GM12891 (cell line): ENCODE results near the gene PHF2. TPM values are rescaled to one million over a fixed set of nuclear protein-coding genes. Genes with fewer than 3 reads are reported as not detected.

Experiments
- DNase-seq: peaks from one replicate; pipeline ENCODE4 v3.0.0; 2011; ENCODE audit warnings: low spot score; ENCODE audit not compliant: insufficient read length
- FAIRE-seq: peaks from 2 replicates; lab custom pipeline; 2011; peaks lifted over from hg19 to GRCh38; lab: Jason Lieb, UNC
- PAX5 ChIP-seq: IDR thresholded peaks from 2 replicates; pipeline ENCODE4 v1.6.1; 2011; ENCODE audit warnings: low read length, moderate library complexity, mild to moderate bottlenecking; ENCODE audit not compliant: insufficient read depth, severe bottlenecking
- POLR2A ChIP-seq: IDR thresholded peaks from 2 replicates; pipeline ENCODE4 v1.6.1; 2011; ENCODE audit warnings: low read depth, low read length, control low read depth
- POLR2AphosphoS5 ChIP-seq: IDR thresholded peaks from 2 replicates; pipeline ENCODE4 v1.6.1; 2011; ENCODE audit warnings: low read depth, low read length, control low read depth
- POU2F2 ChIP-seq: IDR thresholded peaks from 2 replicates; pipeline ENCODE4 v1.6.1; 2011; ENCODE audit warnings: low read depth, mild to moderate bottlenecking, control low read depth, low read length, moderate library complexity
- SPI1 ChIP-seq: IDR thresholded peaks from 2 replicates; pipeline ENCODE4 v1.6.1; 2011; ENCODE audit warnings: low read depth, low read length, control low read depth
- TAF1 ChIP-seq: IDR thresholded peaks from 2 replicates; pipeline ENCODE4 v1.6.1; 2011; ENCODE audit warnings: low read depth, low read length, control low read depth
- polyA plus RNA-seq: library from polyadenylated mRNA; unstranded; fragments of >200 nt; gene quantifications from one replicate; pipeline ENCODE4 v1.2.1, GENCODE V29; 2012; ENCODE audit warnings: low read depth, missing spikeins, inconsistent platforms; ENCODE audit not compliant: missing spikeins

Gene PHF2
- 4.2 TPM for polyA plus RNA-seq

- no peak for TF ChIP-seq TAF1
- TF ChIP-seq POLR2A: 0 out of 2 replicates have a peak, but pooled peaks have one; percentile 1
- FAIRE-seq (peak; percentile 70), DNase-seq (peak; percentile 59)
Observed at GRCh38 chr9:93576258-93577077, at the start of gene PHF2. Gene PHF2 (plus strand): TSS chr9:93576584. CDS start chr9:93576774, 190 bp downstream.

DNA sequence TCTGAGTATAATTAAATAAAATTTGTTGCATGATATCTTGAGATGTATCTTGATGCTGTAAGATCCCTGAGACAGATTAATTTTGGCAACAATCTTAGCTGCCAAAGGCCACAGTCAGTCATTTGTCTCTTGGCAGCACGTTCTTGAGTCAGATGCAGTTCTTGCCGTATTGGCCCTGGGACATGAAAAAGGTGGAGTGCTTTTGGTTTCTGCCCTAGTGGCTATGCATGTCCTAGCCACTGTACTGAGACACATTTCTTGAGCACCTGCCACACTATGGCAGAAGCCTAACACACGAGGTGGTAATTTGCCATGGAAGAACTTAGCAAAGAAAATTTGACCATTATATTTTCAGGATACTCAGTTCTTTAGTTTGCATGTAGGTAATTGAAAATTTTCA is 45.0 kb upstream of the PHF2 start:
- no peak for FAIRE-seq
- TF ChIP-seq POLR2A: no peak
- TF ChIP-seq POLR2AphosphoS5: no peak
- TF ChIP-seq SPI1: no peak
- TF ChIP-seq TAF1: no peak
- TF ChIP-seq PAX5: no peak
- no peak for TF ChIP-seq POU2F2
- no peak for DNase-seq

- no peak for TF ChIP-seq POU2F2
- no peak for TF ChIP-seq POLR2AphosphoS5
- no peak for TF ChIP-seq PAX5
- no peak for TF ChIP-seq TAF1
- TF ChIP-seq SPI1: no peak
- no peak for TF ChIP-seq POLR2A
- no peak for DNase-seq
- no peak for FAIRE-seq
Observed at GRCh38 chr9:93532141-93532540, 44.2 kb upstream of the PHF2 start.

- FAIRE-seq (no peak), DNase-seq (no peak)
- TF ChIP-seq TAF1 (no peak), POLR2A (no peak)
Observed at GRCh38 chr9:93533863-93534262, 42.5 kb upstream of the PHF2 start.

DNA sequence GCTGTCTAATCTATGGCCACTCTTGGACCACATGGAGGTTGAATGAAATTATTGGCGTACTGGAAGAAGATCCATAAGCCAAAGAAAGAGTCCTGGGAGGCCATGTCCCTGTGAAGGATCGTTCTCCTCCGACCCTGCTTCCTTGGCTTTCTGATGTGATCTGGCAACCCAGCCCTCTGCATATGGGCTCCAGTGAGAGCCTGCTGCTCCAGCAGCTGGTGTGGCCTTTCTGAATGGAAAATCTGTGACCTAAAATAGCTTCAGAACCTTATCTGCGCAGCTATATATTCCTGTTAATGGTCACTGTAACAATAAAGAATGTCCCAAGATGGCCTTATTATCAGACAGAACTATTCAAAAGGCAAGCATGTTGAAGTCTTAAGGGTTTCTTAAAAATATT is 40.2 kb upstream of the PHF2 start:
- DNase-seq: no peak

GRCh38 chr9:93536874-93537273 is 39.5 kb upstream of the PHF2 start:
- FAIRE-seq (no peak), DNase-seq (no peak)
- no peak for TF ChIP-seq PAX5

More for the DNA sequence above, 40.2 kb upstream of the PHF2 start:
- TF ChIP-seq SPI1 (no peak), PAX5 (no peak), TAF1 (no peak), POU2F2 (no peak), POLR2A (no peak), POLR2AphosphoS5 (no peak)
- no peak for FAIRE-seq

DNA sequence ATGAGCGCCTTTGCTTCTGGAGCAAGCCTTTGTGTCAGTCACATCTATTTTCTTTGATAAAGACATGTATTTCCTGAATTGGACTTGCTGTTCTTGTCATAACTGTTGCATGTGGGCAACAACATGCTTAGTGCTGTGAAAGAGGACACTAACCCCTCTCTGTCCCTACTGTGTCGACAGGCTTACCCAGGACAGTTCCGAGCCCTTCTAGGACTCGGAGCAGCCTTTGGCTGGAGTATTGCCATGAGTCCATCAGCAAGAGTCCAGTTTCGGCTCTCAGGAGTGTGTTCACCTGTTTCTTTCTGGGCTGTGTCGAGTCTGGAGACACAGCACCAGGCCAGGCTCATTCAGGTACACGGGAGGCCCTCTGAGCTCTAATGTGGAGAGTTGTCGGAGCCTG is 36.1 kb upstream of the PHF2 start:
- FAIRE-seq (no peak), DNase-seq (no peak)
- no peak for TF ChIP-seq POU2F2
- TF ChIP-seq TAF1: no peak
- no peak for TF ChIP-seq PAX5
- TF ChIP-seq POLR2AphosphoS5: no peak
- TF ChIP-seq SPI1: no peak
- no peak for TF ChIP-seq POLR2A

- FAIRE-seq: no peak
- DNase-seq: no peak
- TF ChIP-seq PAX5: no peak
- TF ChIP-seq POU2F2: no peak
- TF ChIP-seq SPI1: no peak
- TF ChIP-seq POLR2A: no peak
- no peak for TF ChIP-seq POLR2AphosphoS5
- no peak for TF ChIP-seq TAF1
Observed at GRCh38 chr9:93541005-93541404, 35.4 kb upstream of the PHF2 start.

- no peak for TF ChIP-seq POLR2AphosphoS5
- no peak for TF ChIP-seq TAF1
- TF ChIP-seq POU2F2: no peak
- TF ChIP-seq SPI1: no peak
- no peak for TF ChIP-seq PAX5
- no peak for TF ChIP-seq POLR2A
- no peak for FAIRE-seq
- DNase-seq: no peak
Observed at GRCh38 chr9:93541581-93542349, 34.6 kb upstream of the PHF2 start.

DNA sequence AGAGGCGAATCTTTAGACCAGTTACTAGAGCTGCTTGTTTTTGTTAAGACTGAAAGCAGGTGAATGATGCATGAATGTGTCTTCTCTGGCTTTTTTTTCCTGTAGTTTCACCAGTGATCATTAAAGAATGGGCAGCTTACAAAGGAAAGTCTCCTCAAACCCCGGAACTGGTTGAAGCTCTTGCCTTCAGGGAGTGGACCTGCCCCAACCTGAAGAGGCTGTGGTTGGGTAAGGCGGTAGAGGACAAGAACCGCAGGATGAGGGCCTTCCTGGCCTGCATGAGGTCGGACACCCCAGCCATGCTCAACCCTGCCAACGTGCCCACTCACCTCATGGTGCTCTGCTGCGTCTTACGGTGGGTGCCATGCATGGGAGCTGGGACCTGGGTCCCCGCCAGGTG is 33.3 kb upstream of the PHF2 start:
- no peak for FAIRE-seq
- no peak for TF ChIP-seq SPI1
- TF ChIP-seq PAX5: no peak
- TF ChIP-seq POU2F2: no peak
- TF ChIP-seq POLR2A: no peak
- no peak for TF ChIP-seq POLR2AphosphoS5
- TF ChIP-seq TAF1: no peak
- no peak for DNase-seq
